Measurements from ENCODE around the gene URB2.
"Not testable (repeated sequence)": the region's sequence is repeated elsewhere in the genome, so short reads cannot be mapped to it uniquely, and the experiment has no call there.

The URB2 gene

GRCh38 chr1:229614701-229615100, 11.3 kb upstream of the URB2 start:
- DNase-seq (ENCODE audit: low spot score): no peak

GRCh38 chr1:229617351-229618100, 8.5 kb upstream of the URB2 start:
- DNase-seq (ENCODE audit: low spot score): no peak

GRCh38 chr1:229619002-229619401, 7.0 kb upstream of the URB2 start:
- no peak for DNase-seq (ENCODE audit: low spot score)

GRCh38 chr1:229619614-229620013, 6.4 kb upstream of the URB2 start:
- no peak for DNase-seq (ENCODE audit: low spot score)

- no peak for DNase-seq (ENCODE audit: low spot score)
Observed at GRCh38 chr1:229620876-229621275, 5.2 kb upstream of the URB2 start.

- DNase-seq (ENCODE audit: low spot score): no peak
Observed at GRCh38 chr1:229621663-229622062, 4.4 kb upstream of the URB2 start.

GRCh38 chr1:229622641-229623120, 3.4 kb upstream of the URB2 start:
- not testable (repeated sequence) for DNase-seq (ENCODE audit: low spot score)

- DNase-seq (ENCODE audit: low spot score): no peak
Observed at GRCh38 chr1:229623225-229623624, 2.8 kb upstream of the URB2 start.

GRCh38 chr1:229623838-229624237, 2.2 kb upstream of the URB2 start:
- no peak for DNase-seq (ENCODE audit: low spot score)

GRCh38 chr1:229624521-229625070, 1.5 kb upstream of the URB2 start:
- DNase-seq (ENCODE audit: low spot score): no peak

- DNase-seq (ENCODE audit: low spot score): peak; percentile 71
Observed at GRCh38 chr1:229625071-229625914, 754 bp upstream of the URB2 start.

GRCh38 chr1:229627003-229627402, 956 bp downstream of the URB2 start:
- DNase-seq (ENCODE audit: low spot score): no peak

- DNase-seq (ENCODE audit: low spot score): no peak
Observed at GRCh38 chr1:229629261-229629660, 3.2 kb downstream of the URB2 start.

- no peak for DNase-seq (ENCODE audit: low spot score)
Observed at GRCh38 chr1:229631148-229631547, 5.1 kb downstream of the URB2 start.

GRCh38 chr1:229631966-229632365, 5.9 kb downstream of the URB2 start:
- no peak for DNase-seq (ENCODE audit: low spot score)

GRCh38 chr1:229636042-229636441, 10.0 kb downstream of the URB2 start:
- no peak for DNase-seq (ENCODE audit: low spot score)

- DNase-seq (ENCODE audit: low spot score): no peak
Observed at GRCh38 chr1:229637746-229638145, 11.7 kb downstream of the URB2 start.

- no peak for DNase-seq (ENCODE audit: low spot score)
Observed at GRCh38 chr1:229640455-229640854, 14.4 kb downstream of the URB2 start.

- DNase-seq (ENCODE audit: low spot score): no peak
Observed at GRCh38 chr1:229641306-229641705, 15.3 kb downstream of the URB2 start.

GRCh38 chr1:229642376-229642775, 16.3 kb downstream of the URB2 start:
- no peak for DNase-seq (ENCODE audit: low spot score)

GRCh38 chr1:229642970-229643369, 16.9 kb downstream of the URB2 start:
- no peak for DNase-seq (ENCODE audit: low spot score)

- DNase-seq (ENCODE audit: low spot score): peak; percentile 29
Observed at GRCh38 chr1:229643996-229644745, 18.1 kb downstream of the URB2 start.

Data from NAMALWA (cell line).